Natural killer cell (primary cell): Measurements from ENCODE around the gene OTUD6A. TPM values are rescaled to one million over a fixed set of nuclear protein-coding genes. Genes with fewer than 3 reads are reported as not detected.

Source experiments
- ATAC-seq, 3 donors: fragments of 150-1000 bp in 2 of 3; fragments of 200-7000 bp in 1 of 3; cut with Tn5 transposase; 1 replicate in 1 of 3; 2 replicates in 2 of 3; pipeline ENCODE4 v1.10.0; 2021; ENCODE audit warnings: mild to moderate bottlenecking in 2 of 3, moderate library complexity in 2 of 3
- DNase-seq, 2 donors: peaks; one replicate each; pipeline versions ENCODE4 v3.0.0 to v3.0.0-alpha.2; 2013 to 2021; ENCODE audit warnings: mixed read lengths in 1 of 2
- H3K27ac ChIP-seq: one replicate; pipeline ENCODE4 v1.5.1; 2013; ENCODE audit warnings: mild to moderate bottlenecking, low read length
- H3K27me3 ChIP-seq: one replicate; pipeline ENCODE4 v1.6.1; 2013; ENCODE audit warnings: low read length; ENCODE audit not compliant: control insufficient read depth, insufficient read depth
- H3K36me3 ChIP-seq: one replicate; pipeline ENCODE4 v1.6.1; 2013; ENCODE audit warnings: low read length; ENCODE audit not compliant: control insufficient read depth, insufficient read depth
- H3K4me1 ChIP-seq: one replicate; pipeline ENCODE4 v1.6.1; 2013; ENCODE audit warnings: low read length; ENCODE audit not compliant: control insufficient read depth, insufficient read depth
- H3K4me3 ChIP-seq: one replicate; pipeline ENCODE4 v1.5.1; 2013; ENCODE audit warnings: low read length
- H3K9me3 ChIP-seq: one replicate; pipeline ENCODE4 v1.6.1; 2013; ENCODE audit warnings: low read length; ENCODE audit not compliant: control insufficient read depth, insufficient read depth
- H3K27ac Mint-ChIP-seq, 2 donors: one replicate each; pipeline ENCODE4 v1.8.0; 2022; ENCODE audit warnings: mild to moderate bottlenecking in 2 of 2, mixed read lengths in 2 of 2, moderate library complexity in 1 of 2
- H3K27me3 Mint-ChIP-seq, 2 donors: one replicate each; pipeline ENCODE4 v1.8.0; 2022; ENCODE audit warnings: low read depth in 2 of 2, mixed read lengths in 2 of 2
- H3K36me3 Mint-ChIP-seq: one replicate; pipeline ENCODE4 v1.8.0; 2022; ENCODE audit warnings: mixed read lengths
- H3K4me1 Mint-ChIP-seq, 2 donors: one replicate each; pipeline ENCODE4 v1.8.0; 2022; ENCODE audit warnings: mixed read lengths in 2 of 2
- H3K4me3 Mint-ChIP-seq: one replicate; pipeline ENCODE4 v1.8.0; 2022; ENCODE audit warnings: mild to moderate bottlenecking, moderate library complexity, mixed read lengths
- H3K9me3 Mint-ChIP-seq, 2 donors: one replicate each; pipeline ENCODE4 v1.8.0; 2022; ENCODE audit warnings: mixed read lengths in 2 of 2
- CTCF ChIP-seq: fragments of 200-600 bp; IDR thresholded peaks from one replicate; pipeline ENCODE4 v1.8.0; 2022; ENCODE audit warnings: antibody characterized with exemption
- WGBS: methylation state at CpG from one replicate; pipeline ENCODE4 v1.1.7; 2013; ENCODE audit warnings: missing lambda C conversion rate; ENCODE audit not compliant: insufficient coverage; 5-methylcytosine and 5-hydroxymethylcytosine counted together
- intact Hi-C: fragments of 100-400 bp; cut with micrococcal nuclease; formaldehyde crosslinking; loops from one replicate; pipeline ENCODE4 v1.14.2; 2022
- total RNA-seq, 4 donors: library from RNA; stranded (reverse); fragments of 120-200 nt in 1 of 4; gene quantifications; one replicate each; pipeline versions ENCODE4 v1.2.3 to v1.2.4, GENCODE V29; 2013 to 2022

The OTUD6A gene
- total RNA-seq, 3 donors from 2014 or later (not counting 1 experiment from before 2014, with no cell fraction given) = not detected

DNA sequence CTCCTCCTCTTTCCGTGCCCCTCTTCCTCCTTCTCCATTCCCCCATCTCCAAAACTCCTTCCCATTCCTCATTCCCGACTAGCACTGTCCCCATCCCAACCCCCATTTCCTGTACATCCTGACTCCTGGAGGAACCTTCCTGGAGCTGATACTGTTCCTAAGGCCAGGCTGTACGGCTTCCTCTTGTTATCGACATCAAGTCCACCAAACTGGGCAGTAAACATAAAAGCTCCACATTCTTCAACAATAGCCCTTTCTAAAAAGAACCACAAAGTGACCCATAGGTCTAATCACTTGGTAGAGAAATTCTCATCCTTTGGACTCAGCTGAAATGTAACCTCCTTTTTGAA, 35.4 kb upstream of the OTUD6A start:
- ATAC-seq (no peak), DNase-seq (no peak)
- no peak overlapping the region for H3K4me3 ChIP-seq
- Mint-ChIP-seq H3K4me3 (no peak overlapping the region), H3K4me1 (peaks cover 5 to 6% of the 10 kb centered on the region in 2 donors), H3K9me3 (no peaks in the 10 kb centered on the region), H3K36me3 (no peaks in the 10 kb centered on the region), H3K27ac (no peak overlapping the region), H3K27me3 (peaks cover 3 to 30% of the 10 kb centered on the region in 2 donors)
- H3K36me3 ChIP-seq = no peaks in the 10 kb centered on the region
- 62% methylated on average over 4 of the region's 4 CpGs for WGBS
- H3K9me3 ChIP-seq = no peaks in the 10 kb centered on the region
- no peak for TF ChIP-seq CTCF
- intact Hi-C loops = no loop called here
- H3K27me3 ChIP-seq = no peaks in the 10 kb centered on the region
- H3K4me1 ChIP-seq = no peaks in the 10 kb centered on the region
- H3K27ac ChIP-seq = no peak overlapping the region

DNA sequence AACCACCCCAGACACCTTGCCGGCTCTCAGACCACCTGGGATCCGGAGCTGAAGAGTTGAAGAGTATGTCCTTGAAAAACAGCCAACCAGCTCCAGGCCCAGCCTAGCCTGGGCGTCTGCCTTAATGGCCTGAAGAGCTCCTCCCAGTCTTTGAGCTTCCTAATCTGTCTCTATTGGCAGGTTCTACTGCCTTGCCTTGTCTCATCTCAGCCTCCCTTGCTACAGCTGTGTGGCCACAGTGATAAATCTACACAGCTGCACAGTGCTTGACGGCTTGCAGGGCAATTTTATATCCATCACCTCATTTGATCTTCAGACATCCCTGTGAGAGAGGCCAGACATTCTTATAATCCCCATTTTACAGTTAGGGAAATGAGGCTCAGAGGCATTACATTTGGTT, 32.4 kb upstream of the OTUD6A start:
- Mint-ChIP-seq H3K9me3 (no peaks in the 10 kb centered on the region), H3K4me3 (no peak overlapping the region), H3K27me3 (peaks cover 3 to 21% of the 10 kb centered on the region in 2 donors), H3K36me3 (no peaks in the 10 kb centered on the region), H3K4me1 (peaks cover 5 to 6% of the 10 kb centered on the region in 2 donors), H3K27ac (no peak overlapping the region)
- no peaks in the 10 kb centered on the region for H3K9me3 ChIP-seq
- H3K27me3 ChIP-seq = no peaks in the 10 kb centered on the region
- no peak overlapping the region for H3K4me3 ChIP-seq
- H3K27ac ChIP-seq = no peak overlapping the region
- ATAC-seq = no peak
- no peak for DNase-seq
- 74% methylated on average over 4 of the region's 4 CpGs for WGBS
- intact Hi-C loops = no loop called here
- H3K36me3 ChIP-seq = no peaks in the 10 kb centered on the region
- no peaks in the 10 kb centered on the region for H3K4me1 ChIP-seq
- no peak for TF ChIP-seq CTCF

GRCh38 chrX:70030301-70030767, 31.9 kb upstream of the OTUD6A start:
- peak; percentile 31 for TF ChIP-seq CTCF
- 0% methylated on average over 3 of the region's 4 CpGs for WGBS
- H3K36me3 Mint-ChIP-seq = no peaks in the 10 kb centered on the region
- Histone ChIP-seq H3K27ac (no peak overlapping the region), H3K4me3 (no peak overlapping the region), H3K9me3 (no peaks in the 10 kb centered on the region), H3K4me1 (no peaks in the 10 kb centered on the region), H3K36me3 (no peaks in the 10 kb centered on the region), H3K27me3 (no peaks in the 10 kb centered on the region)
- H3K9me3 Mint-ChIP-seq = no peaks in the 10 kb centered on the region
- no peak overlapping the region for H3K4me3 Mint-ChIP-seq
- no peak overlapping the region for H3K27ac Mint-ChIP-seq
- H3K4me1 Mint-ChIP-seq = peaks cover 5 to 6% of the 10 kb centered on the region in 2 donors
- peak in 2 of 3 donors; percentile 42 to 78 for ATAC-seq
- H3K27me3 Mint-ChIP-seq = peaks cover 3 to 18% of the 10 kb centered on the region in 2 donors
- DNase-seq = peak in 1 of 2 donors; percentile 60
- intact Hi-C loops = no loop called here

- Mint-ChIP-seq H3K27ac (no peak overlapping the region), H3K9me3 (no peaks in the 10 kb centered on the region), H3K4me1 (no peaks in the 10 kb centered on the region), H3K4me3 (no peak overlapping the region), H3K36me3 (no peaks in the 10 kb centered on the region), H3K27me3 (peaks cover 0 to 6% of the 10 kb centered on the region in 2 donors)
- intact Hi-C loops = no loop called here
- Histone ChIP-seq H3K9me3 (no peaks in the 10 kb centered on the region), H3K27ac (no peak overlapping the region), H3K36me3 (no peaks in the 10 kb centered on the region), H3K4me1 (no peaks in the 10 kb centered on the region), H3K27me3 (no peaks in the 10 kb centered on the region), H3K4me3 (no peak overlapping the region)
- 100% methylated on average over 1 of the region's 2 CpGs for WGBS
- DNase-seq (no peak), ATAC-seq (no peak)
- TF ChIP-seq CTCF = no peak
Observed at GRCh38 chrX:70032792-70033191, 29.5 kb upstream of the OTUD6A start.
